Psoas muscle (tissue), 8 donors: ENCODE results near the gene CACNA1C. TPM values are rescaled to one million over a fixed set of nuclear protein-coding genes. Genes with fewer than 3 reads are reported as not detected.

Source experiments
- ATAC-seq, 4 donors: fragments of 200-7000 bp; cut with Tn5 transposase; one replicate each; pipeline ENCODE4 v1.9.1; 2020; ENCODE audit warnings: moderate library complexity in 3 of 4, mild to moderate bottlenecking in 2 of 4
- DNase-seq, 2 donors: peaks; one replicate each; pipeline ENCODE4 v3.0.0-alpha.2; 2020
- H3K27ac ChIP-seq: fragments of 200-600 bp; one replicate; pipeline ENCODE4 v1.8.0; 2022
- H3K27me3 ChIP-seq, 3 donors: fragments of 200-600 bp in 1 of 3; one replicate each; pipeline versions ENCODE4 v1.6.1 to v1.8.0; 2013 to 2022; ENCODE audit warnings: low read length in 2 of 3, mild to moderate bottlenecking in 2 of 3, moderate library complexity in 1 of 3; ENCODE audit not compliant: insufficient read depth in 3 of 3
- H3K36me3 ChIP-seq, 2 donors: fragments of 200-600 bp in 1 of 2; one replicate each; pipeline versions ENCODE4 v1.6.1 to v1.8.0; 2013 to 2022; ENCODE audit warnings: low read depth in 1 of 2, mild to moderate bottlenecking in 1 of 2, moderate library complexity in 1 of 2; ENCODE audit not compliant: insufficient read depth in 1 of 2
- H3K4me1 ChIP-seq: fragments of 200-600 bp; one replicate; pipeline ENCODE4 v1.8.0; 2022
- H3K4me3 ChIP-seq: fragments of 200-600 bp; one replicate; pipeline ENCODE4 v1.8.0; 2022; ENCODE audit warnings: mild to moderate bottlenecking
- H3K9me3 ChIP-seq: fragments of 200-600 bp; one replicate; pipeline ENCODE4 v1.8.0; 2022
- CTCF ChIP-seq: fragments of 200-600 bp; IDR thresholded peaks from one replicate; pipeline ENCODE4 v1.8.0; 2022; ENCODE audit warnings: antibody characterized with exemption
- WGBS, 3 donors: extraction: QIAGEN DNeasy Blood & Tissue Kit; methylation state at CpG; one replicate each; pipeline versions ENCODE4 v1.1.6 to v1.1.7; 2013; 5-methylcytosine and 5-hydroxymethylcytosine counted together
- intact Hi-C, 2 donors: fragments of 100-400 bp; cut with DNase I; formaldehyde crosslinking; loops; one replicate each; pipeline versions ENCODE4 v1.11.0 to v1.14.2; 2022
- polyA plus RNA-seq, 3 donors: library from polyadenylated mRNA; stranded (reverse); fragments of 200-250 nt; gene quantifications; one replicate each; pipeline ENCODE4 v1.2.3, GENCODE V29; 2013
- total RNA-seq, 4 donors: library from RNA; stranded (reverse); fragmentation: NEBNext Ultra II Directional in 2 of 4; extraction: Animal tissue kit (Norgen Biotek cat#: 25700) in 2 of 4; gene quantifications; one replicate each; pipeline versions ENCODE4 v1.2.1 to v1.2.4, GENCODE V29; 2021 to 2023
- donor health status: healthy with polysubstance abuse.
- donor health status: DM: no; HTN: no; CAD: no; lungs with moderate emphysema.
- donor health status: Bipolar disorder and iron deficiency.
- donor health status: healthy.
- donor health status: DM: yes; HTN: yes; CAD: no.
- donor health status: DM: no; HTN: no; CAD: no.
- donor health status: DM: no; HTN: no; CAD: no.
- donor health status: DM: yes; HTN: yes; CAD: no.

The CACNA1C gene
- total and polyA plus RNA-seq, 7 donors: 0.26 to 2.9 (median 0.95) TPM

DNA sequence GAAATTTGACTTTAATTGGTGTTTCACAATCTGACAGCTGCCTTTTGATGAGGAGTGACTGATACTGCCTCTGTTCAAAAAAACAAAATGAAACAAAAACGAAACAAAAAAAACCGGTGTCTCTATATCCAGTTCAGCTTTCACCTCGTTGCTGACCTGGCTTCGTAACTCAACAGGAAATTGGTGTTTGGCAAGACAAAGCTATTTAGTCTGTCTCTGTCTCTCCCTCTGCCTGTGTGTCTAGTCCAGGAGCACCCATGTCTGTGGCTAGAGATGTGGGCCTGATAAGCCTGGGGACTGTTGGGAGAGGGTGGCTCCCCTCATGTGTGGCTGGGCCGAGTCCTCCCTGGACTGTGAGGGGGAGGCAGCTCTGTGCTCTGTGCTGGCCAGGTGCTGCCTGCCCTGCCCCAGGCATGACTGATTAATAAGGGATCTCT, 11.3 kb downstream of the CACNA1C start:
- H3K36me3 ChIP-seq: no peaks in the 10 kb centered on the region
- no peak overlapping the region for H3K27ac ChIP-seq
- no peak for TF ChIP-seq CTCF
- 34 to 46% (median 35%) methylated on average over 5 of the region's 5 CpGs for WGBS, 3 donors
- H3K4me3 ChIP-seq: no peak overlapping the region
- peaks cover 0 to 20% (median 2%) of the 10 kb centered on the region in 3 donors for H3K27me3 ChIP-seq
- ATAC-seq (no peak), DNase-seq (no peak)
- intact Hi-C loops: no loop called here
- no peaks in the 10 kb centered on the region for H3K9me3 ChIP-seq
- H3K4me1 ChIP-seq: no peaks in the 10 kb centered on the region

GRCh38 chr12:2068653-2069052, 15.9 kb downstream of the CACNA1C start:
- 73 to 75% (median 73%) methylated on average over 6 of the region's 6 CpGs for WGBS, 3 donors
- no peaks in the 10 kb centered on the region for H3K36me3 ChIP-seq
- DNase-seq: no peak
- no peak for TF ChIP-seq CTCF
- intact Hi-C loops: no loop called here
- H3K27me3 ChIP-seq: peaks cover 0 to 17% (median 2%) of the 10 kb centered on the region in 3 donors
- no peak for ATAC-seq
- no peaks in the 10 kb centered on the region for H3K4me1 ChIP-seq
- H3K9me3 ChIP-seq: peaks cover 13% of the 10 kb centered on the region
- no peak overlapping the region for H3K4me3 ChIP-seq
- no peak overlapping the region for H3K27ac ChIP-seq

DNA sequence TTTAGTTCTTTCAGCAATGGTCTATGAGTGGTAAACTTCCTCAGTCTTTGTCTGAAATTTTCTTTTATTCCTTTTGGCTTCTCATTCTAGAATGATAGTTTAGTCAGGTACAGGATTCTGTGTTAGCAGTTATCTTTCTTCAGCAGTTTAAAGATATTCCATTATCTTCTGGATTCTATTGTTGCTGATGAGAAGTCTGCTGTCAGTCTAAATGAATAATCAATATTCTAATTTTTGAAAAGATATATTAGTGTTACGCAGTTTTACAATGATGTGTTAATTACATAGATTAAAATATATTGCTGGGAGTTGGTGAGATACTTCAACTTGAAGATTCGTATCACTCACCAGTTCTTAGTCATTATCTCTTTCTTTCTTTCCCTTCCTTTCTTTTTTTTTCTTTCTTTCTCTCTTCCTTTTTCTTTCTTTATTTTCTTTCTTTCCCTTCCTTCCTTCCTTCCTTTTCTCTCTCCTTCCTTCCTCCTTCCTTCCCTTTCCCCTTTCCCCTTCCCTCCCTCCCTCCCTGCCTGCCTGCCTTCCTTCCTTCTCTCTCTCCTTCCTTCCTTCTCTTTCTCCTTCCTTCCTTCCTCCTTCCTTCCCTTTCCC, 17.8 kb downstream of the CACNA1C start:
- no peaks in the 10 kb centered on the region for H3K36me3 ChIP-seq
- peaks cover 7% of the 10 kb centered on the region for H3K4me1 ChIP-seq
- H3K4me3 ChIP-seq: no peak overlapping the region
- DNase-seq (no peak), ATAC-seq (no peak)
- peaks cover 13% of the 10 kb centered on the region for H3K9me3 ChIP-seq
- intact Hi-C loops: no loop called here
- peaks cover 0 to 12% (median 2%) of the 10 kb centered on the region in 3 donors for H3K27me3 ChIP-seq
- TF ChIP-seq CTCF: no peak
- 95 to 98% (median 96%) methylated on average over 2 of the region's 2 CpGs for WGBS, 3 donors
- no peak overlapping the region for H3K27ac ChIP-seq

DNA sequence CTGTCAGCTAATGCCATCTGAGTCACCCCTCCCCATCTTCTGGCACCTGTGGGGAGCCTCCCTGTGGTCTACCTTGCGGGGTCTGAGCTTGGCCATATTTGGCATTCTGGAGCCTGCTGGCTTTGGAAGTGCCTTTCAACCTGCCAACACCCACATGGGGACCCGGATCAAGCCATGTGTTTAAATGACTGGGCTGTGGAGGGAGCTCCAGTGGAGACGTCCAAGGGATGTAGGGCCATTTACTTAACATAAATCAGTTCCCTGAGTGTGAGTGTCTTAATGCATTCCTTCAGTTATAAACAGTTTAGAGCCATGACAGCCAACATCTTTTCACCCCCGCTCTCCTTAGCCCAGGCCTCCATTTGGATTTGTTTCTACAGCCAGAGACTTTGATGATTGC, 22.0 kb downstream of the CACNA1C start:
- DNase-seq (no peak), ATAC-seq (no peak)
- WGBS, 3 donors: 62 to 79% (median 67%) methylated on average over 4 of the region's 4 CpGs
- Histone ChIP-seq H3K9me3 (peaks cover 9% of the 10 kb centered on the region), H3K27me3 (no peaks in the 10 kb centered on the region), H3K4me1 (peaks cover 12% of the 10 kb centered on the region), H3K27ac (peak overlapping the region; percentile 68), H3K4me3 (no peak overlapping the region), H3K36me3 (no peaks in the 10 kb centered on the region)
- intact Hi-C loops: no loop called here
- no peak for TF ChIP-seq CTCF
